GM12878 (cell line): ENCODE results near the gene SYNM. TPM values are rescaled to one million over a fixed set of nuclear protein-coding genes. Genes with fewer than 3 reads are reported as not detected.
A peak's percentile ranks its signal among the peaks of the same experiment; 100 is the strongest.

Source experiments
- ATAC-seq: fragments of 200-7000 bp; cut with Tn5 transposase; 3 replicates; pipeline ENCODE4 v1.9.1; 2020; ENCODE audit warnings: mild to moderate bottlenecking, moderate library complexity
- BruUV-seq: library from RNA; stranded (reverse); fragments of 400-500 nt; replicated peaks from 2 replicates; lab custom pipeline; 2021; lab: Mats Ljungman, UMichigan
- CTCF ChIA-PET: fragments of 300-600 bp; sonication (Branson Sonifier 250); formaldehyde crosslinking; extraction: SDS; loops from one replicate; lab custom pipeline; 2021; ENCODE audit warnings: inconsistent platforms; lab: Yijun Ruan, JAX
- POLR2A ChIA-PET: fragments of 350-600 bp; formaldehyde crosslinking; extraction: SDS; loops from one replicate; lab custom pipeline; 2021; ENCODE audit warnings: inconsistent platforms; lab: Charles Lee
- RAD21 ChIA-PET: fragments of 300-600 bp; sonication (Branson Sonifier 250); formaldehyde crosslinking; loops from one replicate; lab custom pipeline; 2023; ENCODE audit warnings: antibody characterized with exemption; ENCODE audit not compliant: unreplicated experiment; lab: Charles Lee
- SMC1A ChIA-PET: fragments of 300-600 bp; sonication (Branson Sonifier 250); formaldehyde crosslinking; loops from one replicate; lab custom pipeline; 2023; ENCODE audit not compliant: unreplicated experiment, uncharacterized antibody; lab: Charles Lee
- DNase-seq: peaks from one replicate; pipeline ENCODE4 v3.0.0-alpha.2; 2011; ENCODE audit warnings: low read depth, low spot score
- FAIRE-seq: peaks from 3 replicates; lab custom pipeline; 2011; peaks lifted over from hg19 to GRCh38; lab: Jason Lieb, UNC
- H2AFZ ChIP-seq: 2 replicates; pipeline ENCODE4 v1.6.0; 2011; ENCODE audit warnings: low read depth, low read length, control low read depth; ENCODE audit not compliant: control insufficient read depth
- H3K27ac ChIP-seq: 2 replicates; pipeline ENCODE4 v1.5.1; 2011; ENCODE audit warnings: control low read depth; ENCODE audit not compliant: control insufficient read depth, insufficient read depth
- H3K27me3 ChIP-seq, 2 experiments: replicated peaks in 1 of 2; 2 replicates each; pipeline versions ENCODE4 v1.6.0 to v1.6.1; 2011; ENCODE audit warnings: low read length in 1 of 2; ENCODE audit not compliant: control insufficient read depth in 2 of 2, insufficient read depth in 2 of 2
- H3K36me3 ChIP-seq, 2 experiments: 2 replicates each; pipeline ENCODE4 v1.5.1; 2011; ENCODE audit warnings: low read length in 1 of 2; ENCODE audit not compliant: control insufficient read depth in 2 of 2, insufficient read depth in 2 of 2
- H3K4me1 ChIP-seq: 2 replicates; pipeline ENCODE4 v1.6.1; 2011; ENCODE audit warnings: mild to moderate bottlenecking, low read length, moderate library complexity, mixed read lengths; ENCODE audit not compliant: control insufficient read depth, insufficient read depth
- H3K4me2 ChIP-seq: 2 replicates; pipeline ENCODE4 v1.6.0; 2011; ENCODE audit warnings: control low read depth; ENCODE audit not compliant: control insufficient read depth, insufficient read depth
- H3K4me3 ChIP-seq: fragments of 200-600 bp; sonication (generic); 2 replicates; pipeline ENCODE4 v1.5.1; 2016
- H3K79me2 ChIP-seq: 2 replicates; pipeline ENCODE4 v1.6.0; 2011; ENCODE audit warnings: low read length; ENCODE audit not compliant: control insufficient read depth, insufficient read depth
- H3K9ac ChIP-seq: 2 replicates; pipeline ENCODE4 v1.8.0; 2011; ENCODE audit warnings: low read length, control low read depth, mixed read lengths; ENCODE audit not compliant: control insufficient read depth, insufficient read depth
- H3K9me3 ChIP-seq: replicated peaks from 3 replicates; pipeline ENCODE4 v1.5.1; 2011; ENCODE audit warnings: mild to moderate bottlenecking, low read length; ENCODE audit not compliant: control insufficient read depth, insufficient read depth
- H4K20me1 ChIP-seq: 2 replicates; pipeline ENCODE4 v1.6.0; 2011; ENCODE audit not compliant: control insufficient read depth, insufficient read depth
- CEBPB ChIP-seq, 2 experiments: fragments of 150-350 bp in 1 of 2; IDR thresholded peaks; 2 replicates each; pipeline ENCODE4 v1.6.1; 2012 to 2014; ENCODE audit warnings: low read depth in 2 of 2, low read length in 2 of 2, borderline replicate concordance in 1 of 2, inconsistent platforms in 1 of 2
- CHD1 ChIP-seq: IDR thresholded peaks from 2 replicates; pipeline ENCODE4 v1.6.1; 2012; ENCODE audit warnings: low read depth, low read length, improper control_type of control experiment
- ELK1 ChIP-seq: IDR thresholded peaks from 2 replicates; pipeline ENCODE4 v1.6.1; 2012; ENCODE audit warnings: low read depth, low read length, improper control_type of control experiment
- NR2C2 ChIP-seq: IDR thresholded peaks from 2 replicates; pipeline ENCODE4 v1.6.1; 2011; ENCODE audit warnings: borderline replicate concordance, low read depth; ENCODE audit not compliant: control insufficient read depth, insufficient read length
- PAX5 ChIP-seq: IDR thresholded peaks from 2 replicates; pipeline ENCODE4 v1.6.1; 2011; ENCODE audit warnings: low read depth, low read length, borderline replicate concordance
- RCOR1 ChIP-seq: conservative IDR thresholded peaks from 2 replicates; pipeline ENCODE4 v1.6.1; 2012; ENCODE audit warnings: low read depth, low read length, improper control_type of control experiment
- SMARCA5 ChIP-seq: fragments of 450-650 bp; IDR thresholded peaks from 2 replicates; pipeline ENCODE4 v1.6.1; 2017; ENCODE audit warnings: mild to moderate bottlenecking
- SMC3 ChIP-seq: IDR thresholded peaks from 2 replicates; pipeline ENCODE4 v1.6.1; 2011; ENCODE audit warnings: low read length, improper control_type of control experiment, borderline replicate concordance
- TAF1 ChIP-seq: IDR thresholded peaks from 2 replicates; pipeline ENCODE4 v1.6.1; 2011; ENCODE audit warnings: mild to moderate bottlenecking, low read depth, low read length, borderline replicate concordance
- TBL1XR1 ChIP-seq: IDR thresholded peaks from 2 replicates; pipeline ENCODE4 v1.6.1; 2012; ENCODE audit warnings: low read depth, low read length, improper control_type of control experiment
- ZNF207 ChIP-seq: fragments of 450-650 bp; IDR thresholded peaks from 2 replicates; pipeline ENCODE4 v1.6.1; 2014; ENCODE audit warnings: antibody characterized with exemption, mild to moderate bottlenecking, borderline replicate concordance
- WGBS: methylation state at CpG from one replicate; pipeline ENCODE4 v1.1.6; 2016; ENCODE audit warnings: low lambda C conversion rate; ENCODE audit not compliant: insufficient replicate concordance, insufficient coverage; ENCODE audit errors: missing lambda C conversion rate; 5-methylcytosine and 5-hydroxymethylcytosine counted together
- in situ Hi-C: fragments of 300-500 bp; cut with MboI; formaldehyde crosslinking; loops from 9 replicates; pipeline ENCODE4 v1.14.3; 2018; ENCODE audit warnings: mixed read lengths
- intact Hi-C: fragments of 100-400 bp; cut with micrococcal nuclease; formaldehyde crosslinking; loops from one replicate; pipeline ENCODE4 v1.14.2; 2022; ENCODE audit not compliant: unreplicated experiment
- polyA plus RNA-seq, 11 experiments: library from polyadenylated mRNA; depleted of rRNA in 4 of 11; unstranded in 6 of 11; stranded (reverse) in 5 of 11; fragments of >200 nt; fragmentation: Nextera tagmentation in 4 of 11; fragmentation: Illumina TruSeq in 1 of 11; extraction: Ambion mirVana in 4 of 11; extraction: Trizol in 1 of 11; gene quantifications; 1 replicate in 1 of 11; 2 replicates in 10 of 11; pipeline versions ENCODE4 v1.2.1 to v1.2.3, GENCODE V29; 2011 to 2016; ENCODE audit warnings: inconsistent platforms in 2 of 11, missing spikeins in 2 of 11, low read depth in 1 of 11
- total RNA-seq, 4 experiments: library from RNA; depleted of rRNA in 3 of 4; stranded (reverse); fragments of >200 nt in 3 of 4; fragmentation: Illumina TruSeq in 1 of 4; extraction: Trizol in 1 of 4; gene quantifications; 2 replicates each; pipeline versions ENCODE4 v1.2.1 to v1.2.3, GENCODE V29; 2013 to 2021
- TF ChIP-seq, protein P1 (sequence below): fragments of 450-650 bp; IDR thresholded peaks from 2 replicates; pipeline ENCODE4 v1.6.1; 2018; ENCODE audit warnings: mild to moderate bottlenecking, low read depth, moderate library complexity; ENCODE audit not compliant: partially characterized antibody
- TF ChIP-seq, protein P2 (sequence below): fragments of 450-650 bp; conservative IDR thresholded peaks from 2 replicates; pipeline ENCODE4 v1.6.1; 2017; ENCODE audit warnings: mild to moderate bottlenecking, moderate library complexity

The SYNM gene
- total and polyA plus RNA-seq, 10 of the 15 experiments (the other 5 are each of a cell fraction or from before 2014, with no cell fraction given) = 0.05 to 1.1 (median 0.89) TPM; not detected in 1

GRCh38 chr15:99123713-99124451 lies 19.0 kb downstream of the SYNM start:
- intact Hi-C loops (no loop called here), in situ Hi-C loops (loop anchor here (25.0 kb wide), 1 partner anchor 613 kb away; the partner anchor contains the start of gene LYSMD4)
- ChIA-PET SMC1A (interaction anchor here (0.6 kb wide), 1 partner anchor 63 kb away, joined by 3 read pairs; no protein-coding TSS in a partner anchor), RAD21 (no interaction called here), CTCF (no interaction called here), POLR2A (interaction anchor here (0.7 kb wide), 1 partner anchor 58 kb away, joined by 3 read pairs; no protein-coding TSS in a partner anchor)
- Histone ChIP-seq H3K9me3 (no peaks in the 10 kb centered on the region), H3K27me3 (peaks cover 0 to 4% of the 10 kb centered on the region in 2 experiments; a peak in 2 of 4 replicates), H3K4me3 (no peak overlapping the region), H4K20me1 (no peaks in the 10 kb centered on the region), H3K27ac (no peak overlapping the region), H3K36me3 (no peaks in the 10 kb centered on the region), H2AFZ (no peak overlapping the region), H3K9ac (no peak overlapping the region), H3K79me2 (no peaks in the 10 kb centered on the region), H3K4me1 (no peaks in the 10 kb centered on the region), H3K4me2 (no peak overlapping the region)
- FAIRE-seq (no peak), DNase-seq (no peak), ATAC-seq (peak; percentile 21; the same call in 1 of the 3 replicates)
- no TSS peak for BruUV-seq
- TF ChIP-seq NR2C2 (no peak), RCOR1 (no peak), CEBPB (IDR thresholded peaks at IDR 0.05; ENCODE audit: borderline replicate concordance in 1 of 2, low read depth in 2 of 2, low read length in 2 of 2) (no peak), ELK1 (no peak), ZNF207 (no peak), SMARCA5 (no peak), SMC3 (no peak), TAF1 (no peak), PAX5 (no peak), CHD1 (no peak), TBL1XR1 (no peak)
- TF ChIP-seq, protein P1, sequence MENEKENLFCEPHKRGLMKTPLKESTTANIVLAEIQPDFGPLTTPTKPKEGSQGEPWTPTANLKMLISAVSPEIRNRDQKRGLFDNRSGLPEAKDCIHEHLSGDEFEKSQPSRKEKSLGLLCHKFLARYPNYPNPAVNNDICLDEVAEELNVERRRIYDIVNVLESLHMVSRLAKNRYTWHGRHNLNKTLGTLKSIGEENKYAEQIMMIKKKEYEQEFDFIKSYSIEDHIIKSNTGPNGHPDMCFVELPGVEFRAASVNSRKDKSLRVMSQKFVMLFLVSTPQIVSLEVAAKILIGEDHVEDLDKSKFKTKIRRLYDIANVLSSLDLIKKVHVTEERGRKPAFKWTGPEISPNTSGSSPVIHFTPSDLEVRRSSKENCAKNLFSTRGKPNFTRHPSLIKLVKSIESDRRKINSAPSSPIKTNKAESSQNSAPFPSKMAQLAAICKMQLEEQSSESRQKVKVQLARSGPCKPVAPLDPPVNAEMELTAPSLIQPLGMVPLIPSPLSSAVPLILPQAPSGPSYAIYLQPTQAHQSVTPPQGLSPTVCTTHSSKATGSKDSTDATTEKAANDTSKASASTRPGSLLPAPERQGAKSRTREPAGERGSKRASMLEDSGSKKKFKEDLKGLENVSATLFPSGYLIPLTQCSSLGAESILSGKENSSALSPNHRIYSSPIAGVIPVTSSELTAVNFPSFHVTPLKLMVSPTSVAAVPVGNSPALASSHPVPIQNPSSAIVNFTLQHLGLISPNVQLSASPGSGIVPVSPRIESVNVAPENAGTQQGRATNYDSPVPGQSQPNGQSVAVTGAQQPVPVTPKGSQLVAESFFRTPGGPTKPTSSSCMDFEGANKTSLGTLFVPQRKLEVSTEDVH = no peak
- TF ChIP-seq, protein P2, sequence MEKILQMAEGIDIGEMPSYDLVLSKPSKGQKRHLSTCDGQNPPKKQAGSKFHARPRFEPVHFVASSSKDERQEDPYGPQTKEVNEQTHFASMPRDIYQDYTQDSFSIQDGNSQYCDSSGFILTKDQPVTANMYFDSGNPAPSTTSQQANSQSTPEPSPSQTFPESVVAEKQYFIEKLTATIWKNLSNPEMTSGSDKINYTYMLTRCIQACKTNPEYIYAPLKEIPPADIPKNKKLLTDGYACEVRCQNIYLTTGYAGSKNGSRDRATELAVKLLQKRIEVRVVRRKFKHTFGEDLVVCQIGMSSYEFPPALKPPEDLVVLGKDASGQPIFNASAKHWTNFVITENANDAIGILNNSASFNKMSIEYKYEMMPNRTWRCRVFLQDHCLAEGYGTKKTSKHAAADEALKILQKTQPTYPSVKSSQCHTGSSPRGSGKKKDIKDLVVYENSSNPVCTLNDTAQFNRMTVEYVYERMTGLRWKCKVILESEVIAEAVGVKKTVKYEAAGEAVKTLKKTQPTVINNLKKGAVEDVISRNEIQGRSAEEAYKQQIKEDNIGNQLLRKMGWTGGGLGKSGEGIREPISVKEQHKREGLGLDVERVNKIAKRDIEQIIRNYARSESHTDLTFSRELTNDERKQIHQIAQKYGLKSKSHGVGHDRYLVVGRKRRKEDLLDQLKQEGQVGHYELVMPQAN = no peak
- 42% methylated on average over 20 of the region's 20 CpGs for WGBS
